AG10803 (cell line): Measurements from ENCODE around the gene NKAIN1.

Source experiments
- DNase-seq: peaks from one replicate; pipeline ENCODE4 v3.0.0; 2010; ENCODE audit warnings: low read depth
- H3K4me3 ChIP-seq: 2 replicates; pipeline ENCODE4 v1.5.1; 2011; ENCODE audit warnings: mild to moderate bottlenecking, low read length, control low read depth
- TF ChIP-seq, protein P1 (sequence below): conservative IDR thresholded peaks from 2 replicates; pipeline ENCODE4 v1.5.1; 2011; ENCODE audit warnings: mild to moderate bottlenecking, low read length, control low read depth, inconsistent platforms

Gene NKAIN1

DNA sequence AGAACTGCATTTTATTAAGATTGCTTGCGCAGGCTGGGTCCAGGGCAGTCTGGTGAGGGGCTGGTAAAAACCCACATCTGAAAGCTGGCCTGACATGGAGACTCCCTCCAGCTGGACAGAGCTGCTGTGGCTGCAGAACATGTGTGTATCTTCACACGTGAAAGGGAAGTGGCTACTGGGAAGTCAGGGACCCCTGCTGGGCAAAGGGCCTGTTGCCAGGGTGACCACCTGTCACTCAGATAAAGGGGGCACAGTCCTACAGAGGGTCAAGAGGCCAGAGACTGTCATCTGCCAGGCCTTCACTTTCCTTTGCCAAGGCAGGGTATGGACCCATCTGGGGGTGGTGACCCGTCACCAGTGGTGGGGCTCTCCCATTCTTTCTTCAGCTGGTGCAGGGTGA is 17.5 kb downstream of the NKAIN1 start:
- no peak for DNase-seq
- TF ChIP-seq, protein P1, sequence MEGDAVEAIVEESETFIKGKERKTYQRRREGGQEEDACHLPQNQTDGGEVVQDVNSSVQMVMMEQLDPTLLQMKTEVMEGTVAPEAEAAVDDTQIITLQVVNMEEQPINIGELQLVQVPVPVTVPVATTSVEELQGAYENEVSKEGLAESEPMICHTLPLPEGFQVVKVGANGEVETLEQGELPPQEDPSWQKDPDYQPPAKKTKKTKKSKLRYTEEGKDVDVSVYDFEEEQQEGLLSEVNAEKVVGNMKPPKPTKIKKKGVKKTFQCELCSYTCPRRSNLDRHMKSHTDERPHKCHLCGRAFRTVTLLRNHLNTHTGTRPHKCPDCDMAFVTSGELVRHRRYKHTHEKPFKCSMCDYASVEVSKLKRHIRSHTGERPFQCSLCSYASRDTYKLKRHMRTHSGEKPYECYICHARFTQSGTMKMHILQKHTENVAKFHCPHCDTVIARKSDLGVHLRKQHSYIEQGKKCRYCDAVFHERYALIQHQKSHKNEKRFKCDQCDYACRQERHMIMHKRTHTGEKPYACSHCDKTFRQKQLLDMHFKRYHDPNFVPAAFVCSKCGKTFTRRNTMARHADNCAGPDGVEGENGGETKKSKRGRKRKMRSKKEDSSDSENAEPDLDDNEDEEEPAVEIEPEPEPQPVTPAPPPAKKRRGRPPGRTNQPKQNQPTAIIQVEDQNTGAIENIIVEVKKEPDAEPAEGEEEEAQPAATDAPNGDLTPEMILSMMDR = no peak
- no peak overlapping the region for H3K4me3 ChIP-seq

DNA sequence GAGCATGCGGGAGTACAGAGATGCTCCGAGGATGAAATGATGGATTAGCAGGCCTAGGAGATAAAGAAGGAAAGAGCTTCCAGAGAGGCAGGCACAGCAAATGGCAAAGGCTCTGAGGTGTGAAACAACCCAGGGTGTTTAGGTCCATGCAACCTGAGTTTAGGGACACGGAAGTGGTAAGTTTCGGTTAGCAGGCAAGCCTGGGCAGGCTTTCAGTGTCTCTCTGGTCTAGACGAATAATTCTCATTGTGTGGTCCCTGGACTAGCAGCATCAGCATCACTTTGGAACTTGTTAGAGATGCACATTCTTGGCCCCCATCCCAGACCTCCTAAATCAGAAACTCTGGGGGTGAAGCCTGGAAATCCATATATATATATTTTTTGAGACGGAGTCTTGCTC is 18.6 kb downstream of the NKAIN1 start:
- H3K4me3 ChIP-seq = no peak overlapping the region
- TF ChIP-seq, protein P1 = no peak
- no peak for DNase-seq

DNA sequence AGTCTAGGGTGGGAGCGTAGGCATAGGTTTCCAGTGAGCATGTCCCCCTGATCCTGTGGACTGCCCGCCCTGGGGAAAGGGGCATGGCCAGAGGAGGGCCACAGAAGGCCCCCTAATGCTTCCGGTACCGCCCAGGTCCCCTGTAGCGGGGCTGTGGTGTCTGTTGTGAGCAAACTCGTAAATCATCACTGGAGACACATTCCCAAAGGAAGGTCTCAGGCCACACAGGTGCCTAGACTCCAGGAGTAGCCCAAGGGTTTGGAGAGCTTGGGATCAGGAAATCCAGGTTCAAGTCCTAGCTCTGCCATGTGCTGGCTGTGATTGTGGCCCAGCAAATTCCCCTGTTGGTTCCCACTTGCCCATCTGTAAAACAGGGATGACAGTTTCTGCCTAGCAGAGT is 20.2 kb downstream of the NKAIN1 start:
- TF ChIP-seq, protein P1 = no peak
- no peak overlapping the region for H3K4me3 ChIP-seq
- DNase-seq = no peak

DNA sequence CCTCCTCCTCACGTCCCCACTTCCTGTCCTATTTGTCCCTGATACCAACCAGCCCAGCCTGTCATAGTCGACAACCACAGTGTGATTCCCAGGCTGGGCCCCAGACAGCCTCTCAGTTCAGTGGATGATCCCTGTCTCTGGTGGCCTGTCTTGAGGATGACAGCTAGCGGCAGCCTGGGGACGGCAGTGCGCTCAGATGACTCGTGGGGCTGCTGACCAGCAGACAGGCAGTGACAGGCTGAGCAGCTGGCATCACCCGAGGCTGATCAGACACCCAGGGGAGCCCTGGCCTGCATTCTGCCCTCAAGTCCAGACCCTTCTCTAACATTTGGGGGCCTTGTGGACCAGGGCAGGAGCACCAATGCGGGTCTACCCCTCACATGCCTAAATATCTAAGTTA is 21.0 kb downstream of the NKAIN1 start:
- DNase-seq = no peak
- TF ChIP-seq, protein P1 = no peak
- H3K4me3 ChIP-seq = no peak overlapping the region

DNA sequence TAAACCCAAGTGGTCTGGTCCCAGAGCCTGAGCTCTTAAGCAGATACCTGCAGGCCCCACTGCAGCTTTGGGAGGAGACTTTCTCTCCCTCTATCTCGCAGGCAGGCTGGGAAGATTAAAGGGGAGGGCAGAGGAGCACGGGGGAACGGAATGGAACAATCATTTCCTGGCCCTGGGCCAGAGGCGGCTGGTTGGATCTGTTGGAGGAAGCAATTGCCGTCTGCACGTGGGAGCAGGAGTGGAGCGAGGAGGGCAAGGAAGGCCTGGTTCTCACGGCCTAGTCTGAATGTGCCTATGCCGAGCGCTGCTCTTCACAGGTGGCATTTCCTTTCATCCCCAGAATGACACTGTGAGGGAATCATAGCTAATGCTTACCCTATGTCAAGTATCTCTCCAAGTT is 23.7 kb downstream of the NKAIN1 start:
- peak; percentile 22 for DNase-seq
- TF ChIP-seq, protein P1 = no peak
- H3K4me3 ChIP-seq = no peak overlapping the region

DNA sequence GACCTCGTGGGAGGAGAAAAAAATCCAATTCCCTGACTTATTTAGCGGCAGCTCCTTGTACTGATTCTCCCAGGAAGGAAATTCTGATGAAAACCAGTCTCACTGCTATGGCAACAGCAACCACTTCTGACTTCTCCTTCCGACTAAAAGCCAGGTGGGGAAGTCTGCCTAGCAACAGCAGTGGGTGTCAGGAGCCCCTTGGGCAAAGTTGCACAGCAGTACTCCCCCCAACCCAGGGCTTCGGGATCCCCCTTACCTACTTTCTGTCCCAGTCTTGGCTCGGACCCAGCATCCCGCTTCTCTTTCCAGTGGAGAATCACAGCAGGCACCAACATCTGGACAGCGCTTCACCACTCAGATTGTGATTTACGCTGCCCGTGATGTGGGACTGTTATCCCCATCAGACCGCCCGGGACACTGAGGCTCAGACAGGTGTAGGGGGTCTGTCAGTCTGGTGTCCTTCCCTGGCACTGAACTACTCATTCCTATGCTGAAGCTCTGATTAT is 24.6 kb downstream of the NKAIN1 start:
- no peak overlapping the region for H3K4me3 ChIP-seq
- TF ChIP-seq, protein P1 = no peak
- no peak for DNase-seq

DNA sequence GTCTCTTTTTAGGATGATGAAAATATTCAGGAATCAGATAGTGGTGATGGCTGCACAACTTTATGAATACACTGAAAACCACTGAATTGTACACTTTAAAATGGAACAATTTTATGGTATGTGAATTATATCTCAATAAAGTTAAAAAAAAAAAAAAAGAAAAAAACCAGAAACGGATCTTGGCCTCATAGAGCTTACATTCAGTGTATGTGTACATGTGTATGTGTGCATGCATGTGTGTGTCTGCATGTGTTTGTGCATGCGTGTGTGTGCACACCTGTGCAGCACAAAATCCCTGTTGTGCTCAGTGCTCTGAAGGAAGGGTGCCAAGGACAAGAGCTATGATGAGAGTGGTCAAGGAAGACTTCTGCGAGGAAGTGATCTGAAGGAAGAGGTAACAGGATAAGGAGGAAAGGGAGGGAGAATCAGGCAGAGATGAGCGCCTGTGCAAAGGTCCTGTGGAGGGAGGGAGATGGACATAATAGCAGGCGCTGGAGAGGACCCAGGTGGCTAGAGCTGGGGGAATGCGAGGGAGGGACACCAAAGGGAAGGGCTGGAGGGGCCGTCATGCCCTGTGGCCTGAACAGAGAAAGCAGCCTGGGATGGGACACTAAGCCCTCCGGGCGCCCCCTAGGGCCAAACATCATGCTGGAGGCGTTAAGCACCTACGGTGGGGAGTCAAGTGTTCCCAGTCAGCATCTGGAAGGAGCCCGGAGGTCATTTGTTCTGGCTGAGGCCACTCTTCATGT is 25.2 kb downstream of the NKAIN1 start:
- TF ChIP-seq, protein P1 = no peak
- H3K4me3 ChIP-seq = no peak overlapping the region
- no peak for DNase-seq
